Measurements from ENCODE around the gene GARNL3. TPM values are rescaled to one million over a fixed set of nuclear protein-coding genes. Genes with fewer than 3 reads are reported as not detected.
A peak's percentile ranks its signal among the peaks of the same experiment; 100 is the strongest.

Gene GARNL3
- total and polyA plus RNA-seq, 2 donors (not counting 3 experiments of a cell fraction or from before 2014, with no cell fraction given) = 1.4 to 8.3 TPM

DNA sequence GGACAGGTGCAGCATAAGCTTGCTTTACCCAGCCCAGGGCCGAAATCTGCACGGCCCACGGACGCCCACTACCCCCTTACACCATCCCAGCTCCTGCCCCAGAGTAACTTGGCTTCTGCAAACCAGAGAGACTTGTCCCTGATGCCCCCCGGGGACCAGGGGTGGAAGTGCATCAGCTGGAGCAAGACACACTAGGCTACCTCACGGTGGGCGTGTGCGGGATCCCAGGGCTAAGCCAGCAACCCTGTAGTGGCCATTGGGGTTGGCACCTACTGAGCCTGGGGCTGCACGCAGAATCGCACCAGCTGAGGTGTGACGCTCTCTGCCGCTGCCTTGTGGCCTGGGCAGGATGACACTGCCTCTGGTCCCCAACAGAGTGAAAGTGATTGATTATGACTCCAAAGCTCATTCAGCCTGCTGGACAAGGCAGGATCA lies 153.5 kb downstream of the GARNL3 start:
- no peak overlapping the region for H3K27ac ChIP-seq (ENCODE audit: insufficient read depth, low read depth, low read length)
- TF ChIP-seq, protein P1, sequence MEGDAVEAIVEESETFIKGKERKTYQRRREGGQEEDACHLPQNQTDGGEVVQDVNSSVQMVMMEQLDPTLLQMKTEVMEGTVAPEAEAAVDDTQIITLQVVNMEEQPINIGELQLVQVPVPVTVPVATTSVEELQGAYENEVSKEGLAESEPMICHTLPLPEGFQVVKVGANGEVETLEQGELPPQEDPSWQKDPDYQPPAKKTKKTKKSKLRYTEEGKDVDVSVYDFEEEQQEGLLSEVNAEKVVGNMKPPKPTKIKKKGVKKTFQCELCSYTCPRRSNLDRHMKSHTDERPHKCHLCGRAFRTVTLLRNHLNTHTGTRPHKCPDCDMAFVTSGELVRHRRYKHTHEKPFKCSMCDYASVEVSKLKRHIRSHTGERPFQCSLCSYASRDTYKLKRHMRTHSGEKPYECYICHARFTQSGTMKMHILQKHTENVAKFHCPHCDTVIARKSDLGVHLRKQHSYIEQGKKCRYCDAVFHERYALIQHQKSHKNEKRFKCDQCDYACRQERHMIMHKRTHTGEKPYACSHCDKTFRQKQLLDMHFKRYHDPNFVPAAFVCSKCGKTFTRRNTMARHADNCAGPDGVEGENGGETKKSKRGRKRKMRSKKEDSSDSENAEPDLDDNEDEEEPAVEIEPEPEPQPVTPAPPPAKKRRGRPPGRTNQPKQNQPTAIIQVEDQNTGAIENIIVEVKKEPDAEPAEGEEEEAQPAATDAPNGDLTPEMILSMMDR (IDR thresholded peaks at IDR 0.05; ENCODE audit: extremely low read depth in 1 of 2, insufficient read depth in 1 of 2, low read depth in 1 of 2, low read length in 2 of 2) = peak in 1 of 2 donors; percentile 22
- no peak for TF ChIP-seq FOS (IDR thresholded peaks at IDR 0.05; ENCODE audit: borderline replicate concordance, insufficient read depth, low read length)
- DNase-seq (ENCODE audit: low read depth, low spot score) (peak; percentile 15), FAIRE-seq (no peak)
- H2AFZ ChIP-seq (ENCODE audit: low read depth, low read length) = no peak overlapping the region
- H3K4me2 ChIP-seq (ENCODE audit: insufficient read depth, low read length) = no peak overlapping the region
- peaks cover 8% of the 10 kb centered on the region for H3K4me1 ChIP-seq (ENCODE audit: control insufficient read depth, extremely low read depth, insufficient read depth, low read length)
- dilution Hi-C loops (cut with MboI; ENCODE audit: extremely low pct_ligation_motif_present, low sequenced_read_pairs) (no loop called here), intact Hi-C loops (cut with micrococcal nuclease) (loop anchor here (1.0 kb wide), 1 partner anchor 107 kb away; no protein-coding TSS in a partner anchor)
- no peak overlapping the region for H3K4me3 ChIP-seq (replicated peaks in 1 of 3; ENCODE audit: insufficient read depth in 1 of 3, low read depth in 1 of 3, low read length in 3 of 3)
- no peaks in the 10 kb centered on the region for H3K27me3 ChIP-seq (ENCODE audit: control insufficient read depth in 2 of 2, insufficient read depth in 2 of 2, low read length in 2 of 2)
- ChIA-PET POLR2A (no interaction called here), CTCF (interaction anchor here (0.6 to 1.7 kb wide), 5 partner anchors 17 to 478 kb away, joined by 3 to 9 read pairs (median 4); partner anchors contain the start of gene SLC2A8)
- H3K9ac ChIP-seq (replicated peaks; ENCODE audit: extremely low read depth, insufficient read depth, low read length) = no peak overlapping the region
- H4K20me1 ChIP-seq (replicated peaks; ENCODE audit: control insufficient read depth, extremely low read depth, insufficient read depth, low read length) = no peaks in the 10 kb centered on the region
- BruUV-seq (replicated peaks) = no TSS peak
- H3K9me3 ChIP-seq (replicated peaks; ENCODE audit: control insufficient read depth, insufficient read depth, low read length) = no peaks in the 10 kb centered on the region
- peaks cover 2% of the 10 kb centered on the region for H3K79me2 ChIP-seq (ENCODE audit: control insufficient read depth, insufficient read depth, low read length)
- H3K36me3 ChIP-seq (ENCODE audit: control insufficient read depth in 2 of 2, extremely low read depth in 1 of 2, insufficient read depth in 2 of 2, low read length in 2 of 2) = no peaks in the 10 kb centered on the region
- H3K9me1 ChIP-seq (replicated peaks; ENCODE audit: control insufficient read depth, extremely low read depth, insufficient read depth, low read length) = no peaks in the 10 kb centered on the region

DNA sequence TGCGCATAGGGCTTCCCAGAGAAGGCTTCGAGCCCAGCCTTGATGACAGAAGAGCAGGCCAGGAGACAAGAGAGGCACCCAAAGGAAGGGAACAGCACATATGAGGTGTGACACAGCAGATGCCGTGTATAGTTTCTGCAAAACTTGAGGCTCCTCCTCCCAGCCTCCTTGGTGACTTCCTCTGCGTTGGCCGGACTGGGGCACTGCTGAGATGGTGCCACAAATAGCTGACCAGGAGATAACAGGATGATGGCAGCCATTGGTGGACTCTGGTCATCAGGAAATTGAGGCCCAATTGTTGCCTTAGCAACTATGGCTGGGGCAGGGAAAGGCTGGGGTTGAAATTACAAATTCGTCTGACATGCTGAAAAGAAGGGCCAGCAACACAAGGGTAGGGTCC lies 154.8 kb downstream of the GARNL3 start:
- CTCF ChIA-PET = no interaction called here

More for the DNA sequence above, 154.8 kb downstream of the GARNL3 start:
- Histone ChIP-seq H3K27me3 (ENCODE audit: control insufficient read depth in 2 of 2, insufficient read depth in 2 of 2, low read length in 2 of 2) (no peaks in the 10 kb centered on the region), H3K27ac (ENCODE audit: insufficient read depth, low read depth, low read length) (no peak overlapping the region), H3K9ac (replicated peaks; ENCODE audit: extremely low read depth, insufficient read depth, low read length) (no peak overlapping the region), H4K20me1 (replicated peaks; ENCODE audit: control insufficient read depth, extremely low read depth, insufficient read depth, low read length) (no peaks in the 10 kb centered on the region), H3K4me2 (ENCODE audit: insufficient read depth, low read length) (no peak overlapping the region), H3K36me3 (ENCODE audit: control insufficient read depth in 2 of 2, extremely low read depth in 1 of 2, insufficient read depth in 2 of 2, low read length in 2 of 2) (no peaks in the 10 kb centered on the region), H3K4me3 (replicated peaks in 1 of 3; ENCODE audit: insufficient read depth in 1 of 3, low read depth in 1 of 3, low read length in 3 of 3) (no peak overlapping the region), H3K4me1 (ENCODE audit: control insufficient read depth, extremely low read depth, insufficient read depth, low read length) (peaks cover 14% of the 10 kb centered on the region), H3K9me1 (replicated peaks; ENCODE audit: control insufficient read depth, extremely low read depth, insufficient read depth, low read length) (no peaks in the 10 kb centered on the region), H2AFZ (ENCODE audit: low read depth, low read length) (no peak overlapping the region), H3K9me3 (replicated peaks; ENCODE audit: control insufficient read depth, insufficient read depth, low read length) (no peaks in the 10 kb centered on the region), H3K79me2 (ENCODE audit: control insufficient read depth, insufficient read depth, low read length) (peaks cover 5% of the 10 kb centered on the region)
- no TSS peak for BruUV-seq (replicated peaks)
- DNase-seq (ENCODE audit: low read depth, low spot score) (no peak), FAIRE-seq (no peak)
- dilution Hi-C loops (cut with MboI; ENCODE audit: extremely low pct_ligation_motif_present, low sequenced_read_pairs) (no loop called here), intact Hi-C loops (cut with micrococcal nuclease) (no loop called here)
- POLR2A ChIA-PET = no interaction called here
- TF ChIP-seq EZH2 (IDR thresholded peaks at IDR 0.05; ENCODE audit: borderline replicate concordance, low read depth, low read length, severe bottlenecking) (no peak), MAX (IDR thresholded peaks at IDR 0.05; ENCODE audit: insufficient read depth, insufficient read length) (no peak), POLR2AphosphoS5 (IDR thresholded peaks at IDR 0.05; ENCODE audit: insufficient read depth, low read depth, low read length) (no peak), JUN (IDR thresholded peaks at IDR 0.05; ENCODE audit: borderline replicate concordance, insufficient read depth, insufficient read length, low read depth) (no peak), MYC (IDR thresholded peaks at IDR 0.05; ENCODE audit: low read depth, low read length) (no peak), POLR2A (IDR thresholded peaks at IDR 0.05; ENCODE audit: low read depth, low read length) (no peak), FOS (IDR thresholded peaks at IDR 0.05; ENCODE audit: borderline replicate concordance, insufficient read depth, low read length) (no peak), GATA2 (IDR thresholded peaks at IDR 0.05; ENCODE audit: insufficient read depth, insufficient read length, low read depth, low read length) (no peak)
- TF ChIP-seq, protein P1 (IDR thresholded peaks at IDR 0.05; ENCODE audit: extremely low read depth in 1 of 2, insufficient read depth in 1 of 2, low read depth in 1 of 2, low read length in 2 of 2) = no peak
